Inflammatory macrophage treated with lipopolysaccharide for 1 hour (primary cell): ENCODE results near the gene RENBP.

Experiments used
- DNase-seq, 2 donors: peaks; one replicate each; pipeline ENCODE4 v3.0.0-alpha.2; 2020 to 2022

The RENBP gene

DNA sequence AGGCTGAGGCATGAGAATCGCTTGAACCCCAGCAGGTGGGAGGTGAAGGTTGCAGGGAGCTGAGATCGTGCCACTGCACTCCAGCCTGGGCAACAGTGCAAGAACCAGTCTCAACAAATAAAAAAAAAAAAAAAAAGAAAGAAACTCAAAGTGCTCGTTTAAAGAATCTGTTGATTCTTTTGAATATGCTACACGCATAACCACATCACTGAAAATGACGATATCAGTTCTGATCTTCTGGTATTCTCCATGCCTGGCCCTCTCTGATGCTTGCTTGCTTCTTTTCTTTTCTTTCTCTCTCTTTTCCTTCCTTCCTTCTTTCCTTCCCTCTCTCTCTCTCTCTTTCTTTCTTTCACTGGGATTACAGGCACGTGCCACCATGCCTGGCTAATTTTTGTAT is 32.6 kb downstream of the RENBP start:
- DNase-seq, result no peak

DNA sequence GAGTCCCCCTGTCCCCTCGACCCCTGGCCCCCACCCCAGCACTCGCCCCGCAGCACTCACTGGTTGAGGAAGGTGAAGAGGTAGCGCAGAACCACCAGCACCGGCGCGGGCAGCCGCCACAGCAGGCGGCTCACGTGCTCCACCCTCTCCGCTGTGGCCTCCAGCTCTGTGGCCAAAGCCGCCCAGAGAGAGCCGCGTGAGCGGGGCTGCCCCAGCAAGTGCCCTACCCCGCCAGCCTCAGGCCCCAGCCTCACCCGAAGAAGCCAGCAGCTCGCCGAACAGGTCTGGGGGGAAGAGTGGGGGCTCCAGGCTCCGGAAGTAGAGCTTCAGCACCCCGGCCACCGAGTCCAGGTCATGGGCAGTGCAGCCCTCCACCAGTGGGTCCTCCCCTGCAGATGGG is 34.0 kb downstream of the RENBP start:
- DNase-seq, result no peak

DNA sequence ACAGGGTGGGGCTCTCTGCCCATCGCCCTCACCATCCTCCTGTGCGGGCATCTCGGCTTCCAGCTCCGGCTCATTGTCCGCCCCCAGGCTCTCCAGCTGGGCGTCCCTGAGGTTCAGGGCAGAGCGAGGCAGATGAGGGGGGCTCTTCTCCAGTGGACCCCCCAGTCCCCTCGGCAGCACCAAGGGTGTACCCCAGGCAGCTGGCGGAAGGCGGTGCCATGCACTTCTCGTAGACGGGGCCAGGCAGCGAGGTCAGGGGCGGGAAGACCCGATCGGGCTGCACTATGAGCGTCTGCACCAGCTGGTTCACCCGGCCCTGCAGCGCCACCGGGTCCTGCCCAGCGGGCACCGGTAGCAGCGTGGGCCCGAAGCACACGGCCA is 34.5 kb downstream of the RENBP start:
- DNase-seq, result no peak

DNA sequence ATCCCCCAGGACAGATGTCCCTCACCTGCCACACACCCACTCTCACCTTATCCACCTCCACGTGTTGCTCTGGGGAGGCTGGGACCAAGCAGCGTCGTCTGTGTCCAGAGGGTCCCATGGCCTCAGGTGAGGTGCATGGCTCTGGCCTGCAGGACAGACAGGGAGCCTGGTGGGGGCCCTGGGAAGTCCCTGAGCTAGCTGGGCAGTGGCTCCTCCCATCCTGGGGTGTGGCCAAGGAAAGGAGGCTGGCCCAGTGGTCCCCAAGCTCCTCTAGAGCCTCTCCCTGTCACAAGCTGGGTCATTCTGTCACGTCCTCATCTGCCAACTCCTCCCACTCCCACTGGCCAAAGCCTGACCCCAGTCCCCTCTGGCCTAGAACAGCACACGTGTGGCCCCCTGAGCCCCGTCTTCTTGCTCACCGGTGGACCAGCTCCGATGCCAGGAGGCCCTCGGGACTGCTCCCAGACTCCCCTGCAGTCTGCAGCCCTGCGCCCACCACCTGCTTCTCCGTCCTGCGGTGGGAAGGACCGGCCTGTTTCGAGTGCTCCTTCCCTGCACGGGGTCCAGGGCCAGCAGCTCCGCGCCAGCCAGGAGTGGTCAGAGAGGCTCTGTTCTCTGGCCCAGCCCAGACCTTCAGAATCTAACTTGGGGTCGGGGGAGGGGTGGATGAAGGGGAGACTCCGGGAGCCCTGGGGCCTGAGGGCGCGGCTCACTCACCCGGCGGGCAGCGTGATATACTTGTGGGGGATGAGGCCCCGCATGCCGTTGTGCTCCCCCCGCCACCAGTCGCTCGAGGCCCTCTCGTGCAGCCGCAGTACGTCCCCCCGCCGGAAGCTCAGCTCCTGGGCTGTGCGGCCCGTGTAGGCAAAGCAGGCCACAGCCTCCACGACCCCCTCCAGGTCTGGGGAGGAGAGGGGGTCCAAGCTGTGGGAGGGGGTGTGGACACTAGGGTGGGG is 35.1 kb downstream of the RENBP start:
- DNase-seq, result no peak

DNA sequence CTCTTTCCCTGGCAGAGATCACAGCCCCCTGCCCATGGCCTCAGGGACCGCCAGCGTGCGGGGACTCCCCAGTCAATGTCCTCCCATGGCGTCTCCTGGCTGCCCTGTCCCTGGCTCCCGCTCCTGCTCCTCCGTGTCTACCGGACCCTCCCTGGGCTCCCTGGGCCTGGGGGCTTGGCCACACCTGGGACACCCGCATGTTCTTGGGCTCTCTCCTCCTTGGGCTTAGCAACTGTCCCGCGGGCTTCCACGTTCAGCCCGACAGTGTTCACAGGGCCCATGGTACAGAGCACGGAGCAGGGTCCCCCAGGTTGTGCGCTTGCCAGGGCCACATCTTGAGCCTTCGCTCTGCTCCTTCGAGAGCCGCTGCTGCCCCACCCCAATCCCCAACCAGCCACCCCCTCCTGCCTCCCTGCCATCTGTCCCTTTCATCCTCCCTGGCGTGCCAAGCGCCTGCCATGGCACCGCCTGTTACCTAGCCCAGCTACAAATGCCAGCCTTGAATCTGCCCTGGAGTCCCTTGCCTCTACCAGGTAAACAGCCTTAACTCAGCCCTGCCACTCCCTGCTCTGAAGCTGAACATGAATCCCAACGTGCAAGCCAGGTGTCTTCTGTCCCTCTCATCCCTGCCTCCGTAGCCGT is 36.1 kb downstream of the RENBP start:
- no peak for DNase-seq

DNA sequence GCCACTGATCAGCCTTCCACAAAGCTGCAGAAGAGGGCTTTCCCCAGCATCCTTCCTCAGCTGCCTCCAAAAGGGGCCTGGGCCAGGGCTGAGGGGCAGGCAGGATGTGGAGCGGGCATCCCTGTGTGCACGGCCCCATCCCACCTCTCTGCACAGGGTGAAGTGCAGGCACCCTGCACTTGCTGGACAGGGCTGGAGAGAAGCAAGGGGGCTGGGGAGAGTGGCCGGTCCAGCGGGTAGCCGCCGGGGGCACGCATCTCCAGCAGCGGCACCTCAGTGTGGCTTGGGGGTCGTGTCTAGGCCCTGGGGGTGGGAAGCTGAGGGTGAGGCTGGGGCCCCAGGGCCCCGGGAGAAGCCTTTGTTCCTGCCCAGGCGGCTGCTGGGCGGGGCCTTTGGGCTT is 37.0 kb downstream of the RENBP start:
- no peak for DNase-seq

DNA sequence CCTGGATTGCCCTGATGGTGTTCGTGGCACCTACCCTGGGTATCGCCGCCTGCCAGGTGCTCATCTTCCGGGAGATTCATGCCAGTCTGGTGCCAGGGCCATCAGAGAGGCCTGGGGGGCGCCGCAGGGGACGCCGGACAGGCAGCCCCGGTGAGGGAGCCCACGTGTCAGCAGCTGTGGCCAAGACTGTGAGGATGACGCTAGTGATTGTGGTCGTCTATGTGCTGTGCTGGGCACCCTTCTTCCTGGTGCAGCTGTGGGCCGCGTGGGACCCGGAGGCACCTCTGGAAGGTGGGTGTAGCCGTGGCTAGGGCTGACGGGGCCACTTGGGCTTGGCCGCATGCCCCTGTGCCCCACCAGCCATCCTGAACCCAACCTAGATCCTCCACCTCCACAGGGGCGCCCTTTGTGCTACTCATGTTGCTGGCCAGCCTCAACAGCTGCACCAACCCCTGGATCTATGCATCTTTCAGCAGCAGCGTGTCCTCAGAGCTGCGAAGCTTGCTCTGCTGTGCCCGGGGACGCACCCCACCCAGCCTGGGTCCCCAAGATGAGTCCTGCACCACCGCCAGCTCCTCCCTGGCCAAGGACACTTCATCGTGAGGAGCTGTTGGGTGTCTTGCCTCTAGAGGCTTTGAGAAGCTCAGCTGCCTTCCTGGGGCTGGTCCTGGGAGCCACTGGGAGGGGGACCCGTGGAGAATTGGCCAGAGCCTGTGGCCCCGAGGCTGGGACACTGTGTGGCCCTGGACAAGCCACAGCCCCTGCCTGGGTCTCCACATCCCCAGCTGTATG is 38.1 kb downstream of the RENBP start:
- DNase-seq, result no peak

DNA sequence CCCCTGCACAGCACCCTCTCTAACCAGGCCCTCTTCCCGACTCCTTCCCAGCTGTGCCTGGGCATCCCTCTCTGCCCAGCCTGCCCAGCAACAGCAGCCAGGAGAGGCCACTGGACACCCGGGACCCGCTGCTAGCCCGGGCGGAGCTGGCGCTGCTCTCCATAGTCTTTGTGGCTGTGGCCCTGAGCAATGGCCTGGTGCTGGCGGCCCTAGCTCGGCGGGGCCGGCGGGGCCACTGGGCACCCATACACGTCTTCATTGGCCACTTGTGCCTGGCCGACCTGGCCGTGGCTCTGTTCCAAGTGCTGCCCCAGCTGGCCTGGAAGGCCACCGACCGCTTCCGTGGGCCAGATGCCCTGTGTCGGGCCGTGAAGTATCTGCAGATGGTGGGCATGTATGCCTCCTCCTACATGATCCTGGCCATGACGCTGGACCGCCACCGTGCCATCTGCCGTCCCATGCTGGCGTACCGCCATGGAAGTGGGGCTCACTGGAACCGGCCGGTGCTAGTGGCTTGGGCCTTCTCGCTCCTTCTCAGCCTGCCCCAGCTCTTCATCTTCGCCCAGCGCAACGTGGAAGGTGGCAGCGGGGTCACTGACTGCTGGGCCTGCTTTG is 38.9 kb downstream of the RENBP start:
- DNase-seq, result no peak

DNA sequence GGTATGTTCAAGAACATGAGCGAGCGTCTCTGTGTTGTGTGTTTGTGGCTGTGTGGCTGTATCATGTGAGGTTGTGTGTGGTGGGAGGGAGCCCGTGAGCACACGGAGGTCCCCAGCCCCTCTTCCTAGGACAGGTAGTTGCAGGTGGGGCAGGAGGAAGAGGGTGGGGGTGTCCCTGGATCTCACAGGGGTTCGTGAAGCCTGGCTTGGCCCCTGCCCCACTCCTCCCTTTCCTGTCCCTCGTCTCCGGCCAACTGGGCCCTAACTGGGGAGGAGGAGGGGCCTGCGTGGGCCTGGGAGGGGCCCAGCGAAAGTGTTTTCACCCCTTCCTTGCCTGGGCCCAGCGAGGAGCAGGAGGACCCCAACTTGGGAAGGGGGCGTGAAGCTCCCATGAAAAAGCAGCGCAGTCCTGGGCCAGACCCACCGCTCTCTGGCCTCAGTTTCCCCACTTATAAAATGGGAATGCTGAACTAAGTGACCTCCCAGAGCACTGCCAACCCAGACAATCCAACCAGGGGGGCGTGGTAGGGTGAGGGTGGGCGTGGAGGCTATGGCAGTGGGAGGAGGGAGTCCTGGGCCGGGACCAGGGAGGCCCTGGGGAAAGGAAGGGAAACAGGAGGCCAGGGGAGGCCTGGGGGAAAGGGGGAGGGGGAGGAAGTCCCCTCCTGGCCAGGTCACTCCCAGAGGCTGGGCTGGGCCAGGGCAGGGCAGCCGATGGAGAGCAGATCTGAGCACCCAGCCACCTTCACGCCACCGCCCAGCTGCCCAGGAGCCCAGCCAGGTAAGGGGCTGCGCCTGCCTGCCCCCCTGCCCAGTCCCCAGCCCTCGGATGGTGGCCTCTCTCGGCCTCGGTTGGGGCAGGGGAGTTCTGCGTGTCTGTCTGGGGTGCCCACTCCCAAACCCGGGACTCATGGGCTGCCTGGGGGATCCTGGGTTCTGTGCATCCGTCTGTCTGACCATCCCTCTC is 40.2 kb downstream of the RENBP start, which contains the start of gene AVPR2:
Gene AVPR2, plus strand, starts transcription at position 683 of the 967 bp plus-strand sequence. CDS start 473 bp downstream, outside the sequence.
- DNase-seq, result no peak

DNA sequence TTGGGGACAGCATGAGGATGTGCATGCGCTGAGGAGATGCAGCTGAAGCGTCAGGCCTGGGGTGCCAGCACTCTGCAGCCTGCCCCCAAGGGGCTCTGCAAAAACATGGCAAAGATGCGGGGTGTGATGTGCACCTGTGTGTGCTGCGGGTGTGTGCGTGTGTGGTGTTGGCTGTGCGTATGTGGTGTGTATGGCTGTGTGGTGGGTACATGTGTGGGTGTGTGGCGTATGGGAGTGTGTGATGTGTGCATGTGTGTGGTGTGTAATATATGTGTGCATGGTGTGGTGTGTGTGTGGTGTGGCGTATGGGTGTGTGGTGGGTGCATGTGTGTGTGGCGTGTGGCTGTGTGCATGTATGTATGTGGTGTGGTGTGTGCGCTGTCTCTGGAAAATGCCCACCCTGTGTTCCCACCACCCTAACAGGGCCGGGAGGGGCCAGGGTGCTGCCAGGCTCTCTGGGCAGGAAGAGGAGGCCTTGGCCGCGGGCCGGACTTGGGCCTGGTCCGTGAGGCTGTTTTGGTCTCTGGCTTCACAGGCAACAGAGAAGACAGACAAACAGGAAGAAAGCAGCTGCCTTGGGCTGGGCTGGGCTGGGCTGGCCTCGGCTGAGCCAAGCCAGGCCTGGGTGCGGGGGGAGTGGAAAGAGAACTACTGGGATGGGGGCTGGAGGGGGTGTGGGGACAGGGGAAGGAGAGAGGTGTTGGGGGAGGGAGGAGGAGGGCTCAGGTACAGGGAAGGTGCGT is 41.0 kb downstream of the RENBP start:
- peak in 1 of 2 donors; percentile 18 for DNase-seq

DNA sequence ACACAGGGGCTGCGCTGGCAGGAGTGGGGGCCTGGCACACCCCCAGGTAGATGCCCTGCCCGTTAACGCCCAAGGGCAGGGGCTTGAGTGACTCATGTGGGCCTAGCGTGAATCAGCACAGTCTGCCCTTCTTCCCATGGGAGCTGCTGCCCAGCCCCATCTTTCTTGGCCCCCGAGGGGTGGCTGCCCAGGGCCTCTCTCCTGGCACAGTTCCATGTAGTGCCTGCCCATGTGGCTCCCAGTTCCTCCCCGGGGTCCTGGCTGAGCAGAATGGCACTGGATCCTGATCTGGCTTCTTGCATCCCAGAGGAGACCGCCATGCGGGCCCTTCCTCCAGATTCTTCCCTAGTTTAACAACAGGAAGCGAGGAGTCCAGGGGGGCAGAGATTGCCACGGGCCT is 42.1 kb downstream of the RENBP start:
- no peak for DNase-seq

DNA sequence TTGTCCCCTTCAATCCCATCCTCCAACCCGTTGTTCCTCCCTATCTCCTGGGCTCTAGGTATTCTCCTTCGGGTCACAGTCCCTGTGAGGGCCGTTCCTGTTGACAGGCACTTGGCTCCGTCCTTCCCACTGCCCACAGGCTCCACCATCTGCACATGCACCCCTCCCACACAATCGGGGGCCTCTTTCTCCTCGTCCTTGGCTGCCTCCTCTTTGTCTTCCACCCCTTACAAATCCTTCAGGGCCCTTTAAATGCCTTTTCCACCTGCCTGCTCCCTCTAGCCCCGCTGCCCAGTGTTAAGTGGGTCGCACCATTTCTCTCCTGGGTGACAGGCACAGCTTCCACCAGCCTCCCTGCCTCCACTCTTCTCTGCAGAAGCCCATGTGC is 42.7 kb downstream of the RENBP start:
- no peak for DNase-seq

DNA sequence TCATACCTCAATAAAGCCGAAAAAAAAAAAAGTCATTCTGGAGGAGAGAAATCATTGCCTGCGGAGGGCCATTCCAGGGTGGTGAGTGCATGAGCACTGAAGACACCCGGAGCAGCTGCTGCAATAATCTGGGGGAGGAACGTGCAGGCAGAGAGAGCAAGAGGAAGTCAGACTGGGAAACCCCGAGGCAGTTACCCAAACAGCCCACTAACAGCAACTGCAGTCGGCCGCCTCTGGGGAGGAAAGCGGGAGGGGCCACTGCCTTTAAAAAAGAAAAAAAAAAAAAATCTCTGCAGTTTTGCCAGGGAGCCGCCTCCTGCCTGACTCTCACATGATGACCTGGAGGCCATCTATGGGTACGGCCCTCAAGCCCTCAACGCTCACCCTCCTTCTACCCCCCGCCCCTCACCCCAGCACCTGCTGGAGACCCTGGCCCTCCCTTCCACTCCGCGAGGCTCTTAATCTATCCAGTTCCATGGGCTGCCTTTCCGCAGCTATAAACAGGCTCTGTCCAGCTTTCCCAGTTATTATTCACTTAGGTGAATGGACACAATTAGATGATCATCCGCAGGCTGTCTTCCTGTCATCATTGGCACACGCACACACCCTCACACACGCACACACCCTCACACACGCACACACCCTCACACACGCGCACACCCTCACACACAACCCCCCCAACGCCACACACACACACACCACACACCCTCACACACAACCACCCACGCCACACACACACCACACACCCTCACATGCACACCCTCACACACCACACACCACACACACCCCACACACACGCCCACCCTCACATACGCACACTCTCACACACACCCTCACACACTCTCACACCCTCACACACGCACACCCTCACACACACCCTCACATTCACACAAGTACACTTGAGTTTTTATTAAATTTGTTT is 43.4 kb downstream of the RENBP start:
- DNase-seq, result peak; percentile 79 to 90

DNA sequence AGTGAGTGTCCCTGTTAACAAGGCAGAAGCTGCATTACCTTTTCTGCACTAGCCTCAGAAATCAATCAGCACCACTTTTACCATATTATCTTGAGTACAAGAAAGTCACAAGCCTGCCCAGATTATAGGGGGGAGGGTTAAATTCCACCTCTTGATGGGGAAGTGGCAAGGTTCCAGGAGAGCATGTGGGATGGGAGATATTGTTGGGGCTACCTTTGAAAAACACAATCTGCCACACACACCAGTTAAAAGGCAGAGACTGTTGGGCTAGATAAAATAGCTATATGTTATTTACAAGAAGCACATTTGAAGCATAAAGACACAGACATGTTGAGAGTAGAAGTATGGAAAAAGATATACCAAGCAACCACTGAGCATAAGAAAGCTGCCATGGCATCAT is 46.5 kb downstream of the RENBP start:
- DNase-seq, result no peak

DNA sequence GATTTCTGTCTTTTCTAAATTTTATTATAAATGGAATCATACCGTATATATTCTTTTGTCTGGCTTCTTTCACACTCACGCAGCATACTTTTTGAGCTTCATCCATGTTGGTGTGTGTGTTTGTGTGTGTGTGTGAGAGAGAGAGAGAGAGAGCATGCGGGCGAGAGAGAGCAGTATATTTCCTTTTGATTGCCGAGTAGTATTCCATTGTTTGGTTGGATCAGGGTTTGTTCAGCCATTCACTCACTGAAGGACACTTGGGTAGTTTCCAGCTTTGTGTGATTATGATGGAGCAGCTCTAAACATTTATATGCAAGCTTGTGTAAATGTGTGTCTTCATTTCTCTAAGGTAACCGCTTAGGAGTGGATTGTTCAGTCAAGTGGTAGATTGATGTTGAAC is 55.3 kb downstream of the RENBP start:
- DNase-seq, result no peak

DNA sequence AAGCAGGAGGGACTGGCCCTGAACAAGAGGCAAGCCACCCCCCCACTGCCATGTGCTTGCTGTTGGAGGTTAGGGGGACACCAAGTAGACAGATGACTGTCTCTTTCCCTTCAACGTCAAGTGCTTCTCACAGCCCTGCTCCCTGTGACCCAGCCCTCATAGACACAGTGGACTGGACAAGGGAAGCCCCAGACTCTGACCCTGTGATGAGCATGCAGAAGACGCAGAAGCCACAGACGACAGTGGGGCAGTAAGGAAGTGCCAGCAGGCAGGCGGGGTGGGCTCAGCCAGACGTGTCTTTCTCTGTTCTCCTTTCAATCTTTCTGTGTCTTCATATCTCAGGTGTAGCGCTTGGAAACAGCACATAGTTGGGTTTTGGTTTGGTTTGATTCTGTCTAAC is 56.1 kb downstream of the RENBP start:
- no peak for DNase-seq

DNA sequence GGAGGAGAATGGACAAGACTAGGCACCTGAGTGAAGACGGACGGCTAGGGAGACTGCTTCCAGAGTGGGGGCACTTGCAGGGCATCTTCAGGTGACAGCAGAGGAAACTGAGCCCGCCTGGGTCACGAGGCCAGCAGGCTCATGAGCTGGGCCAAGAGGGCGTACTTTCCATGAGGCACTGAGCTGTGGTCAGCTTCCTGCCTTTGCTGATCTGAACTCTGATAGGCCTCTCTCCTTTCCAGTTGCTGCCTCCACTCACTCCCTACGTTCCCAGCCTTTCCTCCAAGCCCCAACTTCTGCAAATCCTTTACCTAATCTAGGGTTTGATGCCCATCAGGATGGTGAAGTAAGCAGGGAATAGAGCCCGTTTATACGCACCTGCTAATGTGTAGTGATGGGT is 57.1 kb downstream of the RENBP start:
- DNase-seq, result no peak

DNA sequence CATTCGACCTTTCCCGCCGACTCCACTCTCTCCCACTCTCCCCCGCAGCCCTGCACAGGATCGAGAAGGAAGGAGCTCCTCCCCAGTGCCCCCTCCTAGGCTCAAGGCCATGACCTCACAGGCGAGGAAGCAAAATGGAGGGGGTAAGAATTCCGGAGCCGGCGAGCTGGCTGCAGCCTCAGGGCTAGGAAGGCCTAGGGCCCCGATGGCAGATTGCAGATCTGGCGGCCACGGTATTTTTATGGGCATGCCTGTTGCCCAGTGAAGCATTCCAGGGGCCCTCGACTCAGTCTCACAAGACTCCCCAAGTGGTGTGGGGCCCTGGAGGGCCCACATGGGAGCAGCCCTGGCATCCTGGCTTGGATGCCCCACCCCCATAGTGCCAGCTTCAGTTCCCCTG is 57.5 kb downstream of the RENBP start:
- DNase-seq, result no peak

DNA sequence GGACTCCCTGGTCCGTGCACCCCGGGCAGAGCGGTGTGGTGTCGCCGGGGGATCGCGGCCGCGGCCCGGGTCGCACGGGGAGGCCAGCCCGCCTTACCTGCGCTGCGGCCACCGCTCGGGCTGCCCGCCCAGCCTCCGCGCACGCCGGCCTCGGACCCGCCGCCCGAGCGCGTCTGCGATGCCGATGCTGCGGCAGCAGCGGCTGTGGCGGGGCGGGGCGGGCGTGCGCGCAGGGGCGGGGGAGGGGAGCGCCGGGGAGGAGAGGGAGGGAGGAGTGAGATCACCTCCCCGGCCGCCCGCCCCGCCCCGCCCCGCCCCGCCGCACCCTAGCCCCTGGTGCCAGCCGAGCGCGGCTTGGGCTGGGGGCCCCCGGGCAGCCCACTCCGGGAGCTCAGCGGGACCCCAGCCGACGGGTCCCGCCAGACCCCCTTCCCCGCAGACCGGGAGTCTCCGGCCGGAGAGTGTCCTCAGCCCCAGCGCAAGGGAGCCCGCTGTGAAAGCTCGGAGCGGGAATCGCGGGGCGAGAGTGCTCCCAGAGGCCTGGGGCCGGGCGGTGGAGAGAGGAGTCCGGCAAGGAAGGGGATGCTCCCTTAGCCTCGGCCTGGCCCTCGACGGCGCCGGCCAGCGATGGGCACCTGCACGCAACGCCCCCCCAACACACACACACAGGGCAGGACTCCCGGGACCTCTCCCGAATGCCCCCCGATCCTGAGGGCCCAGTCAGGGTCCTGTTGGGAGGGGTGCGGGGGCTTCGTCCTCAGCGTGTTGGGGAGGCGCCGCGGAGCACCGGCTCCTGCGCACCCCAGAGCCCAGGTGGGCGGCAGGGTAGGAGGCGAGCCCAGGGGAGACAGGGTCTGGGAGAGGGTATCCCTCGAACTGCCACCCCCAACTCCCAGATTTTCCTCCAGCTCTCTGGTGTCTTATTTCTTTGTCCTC is 58.2 kb downstream of the RENBP start, which contains the start of gene L1CAM:
Gene L1CAM, minus strand, starts transcription at position 206 of the 936 bp plus-strand sequence. CDS start 10,337 bp downstream, outside the sequence.
- DNase-seq, result no peak
